DMS153 (cell line): Measurements from ENCODE around the gene WDR33.

Experiments
- DNase-seq: peaks from one replicate; lab custom pipeline; 2025; lab: John Stamatoyannopoulos, UW

Gene WDR33

DNA sequence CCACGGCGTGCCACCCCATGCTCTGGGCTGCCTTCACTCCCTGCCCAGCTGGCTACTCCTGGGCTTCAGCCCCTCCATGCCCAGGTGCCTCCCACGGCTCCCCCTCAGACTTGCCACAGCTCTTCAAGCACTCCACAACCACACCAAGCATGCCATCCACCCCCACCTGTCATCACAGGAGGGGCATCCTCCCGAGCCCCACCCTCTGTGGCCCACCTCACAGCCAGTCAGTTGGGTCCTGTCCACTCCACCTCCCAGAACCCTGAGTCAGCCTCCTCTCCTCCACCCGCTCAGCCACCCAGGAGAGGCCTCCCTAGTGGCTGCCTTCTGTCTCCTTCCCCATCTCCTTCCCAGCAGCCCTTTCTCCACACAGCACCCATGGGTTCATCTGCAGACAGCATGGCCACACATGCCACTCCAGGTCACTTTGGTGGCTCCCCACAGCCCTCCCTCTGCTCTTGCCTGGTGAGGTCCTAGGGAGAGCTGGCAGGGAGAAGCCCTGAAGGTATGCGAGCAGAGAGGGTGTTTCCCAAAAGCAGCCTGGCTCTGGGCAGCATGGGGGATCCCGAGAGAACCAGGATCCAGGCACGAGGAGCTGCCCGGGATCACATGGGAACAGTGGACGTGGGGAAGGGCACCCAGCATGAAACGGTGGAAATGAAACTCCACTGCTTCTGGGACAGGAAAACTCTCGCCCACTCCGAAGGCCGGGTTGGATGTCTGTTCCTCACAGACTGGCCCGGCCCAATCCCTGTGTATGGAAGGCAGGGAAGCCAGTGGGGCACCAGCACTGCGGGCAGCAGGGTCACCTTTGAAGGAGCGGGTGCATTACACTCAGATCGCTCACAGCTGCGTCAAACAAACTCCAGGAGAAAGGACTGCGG lies 138.4 kb downstream of the WDR33 start:
- no peak for DNase-seq

GRCh38 chr2:127671557-127672302 lies 139.2 kb downstream of the WDR33 start:
- no peak for DNase-seq

DNA sequence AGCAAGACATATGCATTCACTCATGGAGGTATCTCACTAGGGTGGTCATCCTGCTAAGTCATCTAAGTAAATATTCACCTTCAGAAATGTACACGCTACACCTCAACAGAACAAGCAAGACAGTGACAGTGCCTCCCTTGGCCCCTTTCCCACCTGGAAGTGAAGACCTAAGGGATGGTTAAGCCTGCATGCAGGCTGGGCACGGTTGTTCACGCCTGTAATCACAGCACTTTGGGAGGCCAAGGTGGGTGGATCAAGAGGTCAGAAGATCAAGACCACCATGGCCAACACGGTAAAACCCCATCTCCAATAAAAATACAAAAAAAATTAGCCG lies 140.0 kb downstream of the WDR33 start:
- no peak for DNase-seq

GRCh38 chr2:127670055-127670956 lies 140.7 kb downstream of the WDR33 start:
- no peak for DNase-seq

DNA sequence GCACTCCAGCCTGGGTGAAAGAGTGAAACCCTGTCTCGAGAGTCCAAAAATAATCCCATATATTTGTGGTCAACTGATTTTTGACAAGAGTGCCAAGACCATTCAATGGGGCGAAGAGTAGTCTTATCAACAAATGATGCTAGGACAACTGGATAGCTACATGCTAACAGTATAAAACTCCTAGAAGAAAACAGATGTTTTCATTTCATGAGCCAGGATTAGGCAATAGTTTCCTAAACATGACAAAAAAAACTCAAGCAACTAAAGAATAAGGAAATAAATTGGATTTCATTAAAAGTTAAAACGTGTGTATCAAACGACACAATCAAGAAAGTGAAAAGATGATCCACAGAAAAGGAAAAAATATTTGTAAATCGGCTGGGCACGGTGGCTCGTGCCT lies 141.9 kb downstream of the WDR33 start:
- no peak for DNase-seq

DNA sequence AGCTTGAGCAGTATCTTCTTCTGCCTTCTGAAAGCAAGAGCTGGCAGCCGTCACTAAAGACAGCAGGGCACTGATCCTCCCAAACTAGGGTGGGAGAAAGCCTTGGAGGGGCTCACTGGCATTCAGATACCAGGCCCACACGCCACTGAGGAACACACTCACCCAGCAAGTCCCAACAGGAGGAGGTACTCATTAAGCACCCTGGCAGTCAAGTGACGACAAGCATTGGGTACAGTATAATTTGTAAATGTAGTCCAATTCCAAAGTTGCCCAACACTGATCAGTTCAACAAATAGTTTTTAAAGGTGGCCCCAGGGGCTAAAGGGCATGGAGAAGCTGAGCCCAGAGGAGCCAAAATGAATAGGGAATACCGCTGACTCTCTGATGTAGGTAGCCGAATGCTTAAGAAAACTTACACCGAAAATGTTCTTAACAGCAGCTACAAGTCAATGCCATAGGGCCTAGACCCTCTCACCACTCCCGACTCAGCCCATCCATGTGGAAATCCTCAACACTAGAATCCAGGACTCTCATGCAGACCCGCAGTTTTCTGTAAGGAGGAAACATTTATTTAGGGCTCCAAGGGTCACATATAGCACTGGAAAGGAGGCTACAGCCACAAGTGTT lies 145.6 kb downstream of the WDR33 start:
- DNase-seq, result no peak

GRCh38 chr2:127664895-127665225 lies 146.1 kb downstream of the WDR33 start:
- DNase-seq, result no peak

GRCh38 chr2:127664065-127664894 lies 146.7 kb downstream of the WDR33 start:
- no peak for DNase-seq

DNA sequence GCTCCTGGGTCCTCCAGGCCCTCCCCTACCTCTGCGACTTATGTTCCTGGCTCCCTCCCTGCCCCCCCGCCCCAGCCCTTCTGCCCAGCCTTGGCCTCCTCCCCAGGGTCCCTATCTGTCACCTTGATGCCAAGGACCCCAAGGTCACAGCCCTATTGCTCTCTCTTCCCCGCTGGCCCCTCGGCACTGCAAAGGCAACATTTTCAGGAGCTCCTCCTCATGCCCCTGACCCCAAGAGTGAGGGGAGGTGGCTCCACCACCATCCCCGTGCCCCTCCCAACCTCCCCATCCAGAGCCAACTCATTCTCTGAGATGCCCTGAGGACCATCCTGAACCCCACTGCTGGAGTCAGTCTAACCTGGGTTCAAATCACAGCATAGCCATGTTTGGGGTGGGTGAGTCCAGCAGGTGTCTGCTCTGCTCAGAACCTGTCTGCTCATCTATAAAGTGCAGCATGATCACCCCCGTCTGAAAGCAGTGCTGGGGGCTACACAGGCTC lies 147.4 kb downstream of the WDR33 start:
- no peak for DNase-seq

- DNase-seq, result no peak
These were observed 147.9 kb downstream of the WDR33 start for GRCh38 chr2:127662937-127663565.

DNA sequence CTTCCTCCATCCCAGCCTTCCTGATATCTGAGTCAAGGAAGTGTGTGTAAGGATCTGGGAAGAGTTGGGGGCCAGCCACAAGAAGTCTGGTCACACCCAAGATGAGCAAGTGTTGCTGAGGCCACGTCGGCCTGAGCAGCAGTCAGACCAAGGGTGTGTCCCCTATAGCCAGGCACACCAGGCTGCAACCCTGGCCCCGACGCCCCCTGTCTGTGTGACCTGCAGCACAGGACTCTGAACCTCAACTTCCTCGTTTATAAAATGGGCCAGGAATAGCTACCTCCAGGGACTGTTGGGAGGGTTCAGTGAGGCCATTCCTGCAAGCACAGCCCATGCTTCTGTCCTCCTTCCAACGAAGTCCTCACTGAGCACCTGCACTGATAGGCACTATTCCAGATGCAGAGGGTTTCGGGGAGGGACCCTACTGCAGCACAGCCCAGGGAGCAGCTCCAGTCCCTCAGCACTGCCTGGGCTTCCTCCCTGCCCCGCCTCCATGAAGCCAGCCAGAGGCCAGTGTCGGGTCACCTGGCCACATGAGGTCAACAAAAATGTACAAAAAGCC lies 148.9 kb downstream of the WDR33 start:
- no peak for DNase-seq

DNA sequence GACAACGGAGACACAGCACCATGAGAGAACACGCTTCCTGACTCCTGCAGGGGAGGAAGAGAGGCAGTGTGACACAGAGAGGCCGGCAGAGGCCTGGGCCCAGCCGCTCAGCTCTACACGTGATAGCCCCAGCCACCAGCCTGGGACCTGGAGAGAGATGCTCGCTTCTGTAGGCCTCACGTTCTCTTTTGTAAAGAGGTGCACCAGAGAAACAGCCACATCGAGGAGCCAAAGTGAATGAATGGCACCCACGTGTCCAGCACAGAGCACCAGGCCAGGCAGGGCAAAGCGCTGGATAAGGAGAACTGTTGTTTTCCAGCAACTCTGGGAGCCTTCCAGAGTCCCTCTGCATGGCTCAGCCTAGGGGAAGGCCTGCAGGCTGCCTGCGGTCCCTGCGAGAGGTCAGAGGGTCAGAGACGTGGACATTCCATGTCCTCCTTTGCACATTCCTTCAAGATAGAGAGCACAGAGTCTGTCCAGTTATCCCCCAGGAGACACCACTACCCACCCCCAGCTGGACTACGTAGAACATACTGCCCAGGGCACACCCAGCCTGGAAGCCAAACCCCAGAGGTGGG lies 149.8 kb downstream of the WDR33 start:
- DNase-seq, result no peak

GRCh38 chr2:127660291-127660578 lies 150.7 kb downstream of the WDR33 start:
- DNase-seq, result no peak

GRCh38 chr2:127659408-127660290 lies 151.3 kb downstream of the WDR33 start:
- DNase-seq, result no peak

DNA sequence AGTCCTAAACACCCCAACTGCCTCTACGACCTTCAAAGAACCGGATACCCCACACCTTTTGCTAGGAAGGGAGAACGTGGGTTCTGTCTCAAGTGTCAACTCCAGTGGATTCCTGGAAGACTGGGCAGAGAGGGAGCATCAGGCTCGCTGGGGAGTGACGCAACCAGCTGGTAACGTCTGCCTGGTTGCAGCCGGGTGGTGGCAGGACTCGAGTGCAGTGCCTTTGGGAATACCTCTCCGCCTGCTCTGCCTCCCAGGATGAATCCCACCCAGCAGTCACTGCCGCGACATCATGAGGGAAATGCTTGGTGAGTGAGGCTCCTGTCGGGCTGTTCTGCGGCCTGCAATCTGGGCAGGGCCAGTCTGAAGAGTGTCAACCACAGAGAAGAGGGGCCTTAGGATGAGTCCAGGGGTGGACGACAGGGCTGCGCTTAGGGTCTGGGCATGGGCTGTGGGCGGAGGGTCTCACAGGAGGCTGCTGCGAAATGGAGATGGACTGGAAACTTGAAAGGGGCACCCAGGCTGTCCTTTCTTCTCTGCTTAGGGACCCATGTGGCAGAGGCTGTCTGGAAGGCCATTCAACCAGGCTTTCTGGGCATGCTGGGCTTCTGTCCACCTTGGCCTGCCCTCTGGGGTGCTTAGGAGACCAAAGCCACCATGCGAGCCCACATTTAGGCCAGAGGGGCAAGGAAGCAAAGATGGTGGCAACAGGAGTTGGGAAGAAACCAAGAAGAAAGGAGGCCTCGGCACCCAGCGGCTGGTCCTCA lies 152.1 kb downstream of the WDR33 start:
- no peak for DNase-seq

- no peak for DNase-seq
These were observed 152.8 kb downstream of the WDR33 start for GRCh38 chr2:127658146-127658545.

DNA sequence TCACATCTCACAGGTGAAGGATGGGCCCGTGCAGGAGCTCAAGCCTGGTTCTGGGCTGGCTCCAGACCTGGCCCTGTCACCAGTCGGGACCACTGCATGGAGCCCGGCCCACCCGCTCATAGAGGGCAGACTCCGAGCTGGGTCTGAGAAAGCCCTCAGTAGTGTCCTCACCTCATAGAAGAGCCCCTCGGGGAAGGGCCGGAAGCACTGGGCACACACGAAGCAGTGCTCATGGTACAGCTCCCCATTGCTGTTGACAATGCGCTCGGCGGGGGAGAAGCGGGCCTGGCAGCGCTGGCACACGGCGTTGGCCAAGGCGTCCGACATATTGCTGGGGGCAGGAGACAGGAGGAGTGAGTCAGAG lies 153.8 kb downstream of the WDR33 start:
- no peak for DNase-seq

DNA sequence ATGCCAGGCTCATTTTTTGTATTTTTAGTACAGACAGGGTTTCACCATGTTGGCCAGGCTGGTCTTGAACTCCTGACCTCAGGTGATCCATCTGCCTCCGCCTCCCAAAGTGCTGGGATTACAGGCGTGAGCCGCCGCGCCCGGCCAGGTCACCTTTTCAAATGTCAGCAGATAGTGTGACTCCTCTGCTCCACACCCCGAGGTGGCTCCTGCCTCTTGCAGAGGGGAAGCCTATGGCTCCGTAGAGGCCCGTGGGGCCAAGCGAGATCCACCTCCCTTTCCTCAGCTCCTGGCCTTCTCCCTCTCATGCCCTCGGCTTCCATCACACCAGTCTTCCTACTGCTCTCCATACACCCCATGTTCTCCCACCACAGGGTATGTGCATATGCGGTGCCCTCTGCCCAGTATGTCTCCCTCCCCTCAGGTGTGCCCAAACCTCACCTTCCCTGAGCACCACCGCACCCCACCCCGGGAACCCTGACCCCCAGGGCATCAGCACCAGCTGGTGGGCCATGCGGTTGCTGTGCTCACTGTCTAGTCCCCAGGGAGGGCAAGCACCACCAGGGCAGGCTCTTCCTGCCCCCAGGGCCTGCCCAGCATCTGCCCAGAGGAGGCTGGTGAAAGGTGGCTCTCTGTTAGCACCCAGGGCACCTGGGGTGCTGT lies 154.3 kb downstream of the WDR33 start:
- DNase-seq, result no peak
